ENCODE data around the gene LAMC3. TPM values are rescaled to one million over a fixed set of nuclear protein-coding genes. Genes with fewer than 3 reads are reported as not detected.

LAMC3 gene
- total and polyA plus RNA-seq, 2 donors from 2014 or later, result 13.4 to 13.8 TPM

- no peak overlapping the region for H3K4me3 ChIP-seq (ENCODE audit: low read length in 3 of 3)
- H3K4me1 ChIP-seq (ENCODE audit: control insufficient read depth in 2 of 3, insufficient read depth in 2 of 3, low read depth in 1 of 3, low read length in 3 of 3), result peaks cover 0 to 6% (median 4%) of the 10 kb centered on the region in 3 donors
- H3K36me3 ChIP-seq (ENCODE audit: control insufficient read depth in 2 of 3, insufficient read depth in 3 of 3, low read length in 3 of 3), result no peaks in the 10 kb centered on the region
- H3K9me3 ChIP-seq (ENCODE audit: control insufficient read depth in 2 of 3, insufficient read depth in 1 of 3, low read length in 3 of 3), result no peaks in the 10 kb centered on the region
- H3K27ac ChIP-seq (ENCODE audit: low read depth in 2 of 2, low read length in 2 of 2), result no peak overlapping the region
- intact Hi-C loops (cut with DNase I), result no loop called here
- no peaks in the 10 kb centered on the region for H3K27me3 ChIP-seq (ENCODE audit: control insufficient read depth, insufficient read depth, low read length)
- no peak for TF ChIP-seq CTCF (IDR thresholded peaks at IDR 0.05; ENCODE audit: borderline replicate concordance, extremely low read depth, insufficient read depth)
- no peak for DNase-seq
- FAIRE-seq, result no peak
- H3K9ac ChIP-seq (ENCODE audit: low read length in 3 of 3), result no peak overlapping the region
These were observed 63.9 kb downstream of the LAMC3 start for GRCh38 chr9:131072871-131073237.

GRCh38 chr9:131076347-131077195 lies 67.6 kb downstream of the LAMC3 start:
- Histone ChIP-seq H3K27me3 (ENCODE audit: control insufficient read depth, insufficient read depth, low read length) (no peaks in the 10 kb centered on the region), H3K9ac (ENCODE audit: low read length in 3 of 3) (no peak overlapping the region), H3K4me1 (ENCODE audit: control insufficient read depth in 2 of 3, insufficient read depth in 2 of 3, low read depth in 1 of 3, low read length in 3 of 3) (no peaks in the 10 kb centered on the region), H3K4me3 (ENCODE audit: low read length in 3 of 3) (no peak overlapping the region), H3K27ac (ENCODE audit: low read depth in 2 of 2, low read length in 2 of 2) (no peak overlapping the region), H3K9me3 (ENCODE audit: control insufficient read depth in 2 of 3, insufficient read depth in 1 of 3, low read length in 3 of 3) (no peaks in the 10 kb centered on the region), H3K36me3 (ENCODE audit: control insufficient read depth in 2 of 3, insufficient read depth in 3 of 3, low read length in 3 of 3) (no peaks in the 10 kb centered on the region)
- TF ChIP-seq CTCF (IDR thresholded peaks at IDR 0.05; ENCODE audit: borderline replicate concordance, extremely low read depth, insufficient read depth), result no peak
- no peak for DNase-seq
- FAIRE-seq, result no peak
- intact Hi-C loops (cut with DNase I), result no loop called here

- no peak overlapping the region for H3K27ac ChIP-seq (ENCODE audit: low read depth in 2 of 2, low read length in 2 of 2)
- no peak for TF ChIP-seq CTCF (IDR thresholded peaks at IDR 0.05; ENCODE audit: borderline replicate concordance, extremely low read depth, insufficient read depth)
- H3K9me3 ChIP-seq (ENCODE audit: control insufficient read depth in 2 of 3, insufficient read depth in 1 of 3, low read length in 3 of 3), result no peaks in the 10 kb centered on the region
- no peaks in the 10 kb centered on the region for H3K27me3 ChIP-seq (ENCODE audit: control insufficient read depth, insufficient read depth, low read length)
- no peaks in the 10 kb centered on the region for H3K4me1 ChIP-seq (ENCODE audit: control insufficient read depth in 2 of 3, insufficient read depth in 2 of 3, low read depth in 1 of 3, low read length in 3 of 3)
- H3K4me3 ChIP-seq (ENCODE audit: low read length in 3 of 3), result no peak overlapping the region
- no peak for FAIRE-seq
- intact Hi-C loops (cut with DNase I), result no loop called here
- DNase-seq, result no peak
- H3K36me3 ChIP-seq (ENCODE audit: control insufficient read depth in 2 of 3, insufficient read depth in 3 of 3, low read length in 3 of 3), result no peaks in the 10 kb centered on the region
- H3K9ac ChIP-seq (ENCODE audit: low read length in 3 of 3), result no peak overlapping the region
These were observed 69.7 kb downstream of the LAMC3 start for GRCh38 chr9:131078427-131079366.

All from kidney (tissue), 14 donors.